ENCODE data around the gene CGB3. TPM values are rescaled to one million over a fixed set of nuclear protein-coding genes. Genes with fewer than 3 reads are reported as not detected.
"Not testable (repeated sequence)": the region's sequence is repeated elsewhere in the genome, so short reads cannot be mapped to it uniquely, and the experiment has no call there.

The CGB3 gene
- total and polyA plus RNA-seq, 10 donors: not detected

DNA sequence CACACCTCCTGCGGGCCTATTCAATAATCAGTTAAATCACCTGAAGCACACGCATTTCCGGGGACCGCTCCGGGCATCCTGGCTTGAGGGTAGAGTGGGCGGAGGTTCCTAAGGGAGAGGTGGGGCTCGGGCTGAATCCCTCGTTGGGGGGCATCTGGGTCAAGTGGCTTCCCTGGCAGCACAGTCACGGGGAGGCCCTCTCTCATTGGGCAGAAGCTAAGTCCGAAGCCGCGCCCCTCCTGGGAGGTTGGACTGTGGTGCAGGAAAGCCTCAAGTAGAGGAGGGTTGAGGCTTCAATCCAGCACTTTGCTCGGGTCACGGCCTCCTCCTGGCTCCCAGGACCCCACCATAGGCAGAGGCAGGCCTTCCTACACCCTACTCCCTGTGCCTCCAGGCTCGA lies 19.4 kb upstream of the CGB3 start, which contains the start of gene CGB5:
Gene CGB5, plus strand, starts transcription at position 301 of the 400 bp plus-strand sequence. CDS start 362 bp downstream, outside the sequence.
- 69 to 78% (median 73%) methylated on average over 6 to 15 of the region's 15 CpGs for WGBS, 5 donors

DNA sequence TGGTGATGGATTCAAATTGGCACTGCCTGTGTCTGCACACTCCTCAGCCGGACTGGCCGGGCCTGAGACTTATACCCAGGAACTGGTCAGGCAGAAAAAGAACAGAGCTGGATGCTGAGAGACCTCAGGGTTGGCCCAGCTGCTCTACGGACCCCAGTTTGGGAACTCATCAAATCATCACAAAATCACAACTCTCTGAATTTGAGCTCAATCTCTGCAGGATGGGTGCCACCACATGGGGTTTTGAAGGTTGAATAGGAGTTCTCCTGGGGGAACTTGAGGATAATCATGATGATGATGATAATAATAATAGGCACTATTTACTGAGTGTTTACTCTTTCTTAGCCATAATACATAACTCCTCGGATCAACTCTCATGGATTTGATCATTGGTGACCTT lies 18.5 kb upstream of the CGB3 start:
- intact Hi-C loops (cut with DNase I; ENCODE audit: low total_unique reads); H3K27ac ChIP-seq; H3K4me3 ChIP-seq; H3K9me3 ChIP-seq; H3K27me3 ChIP-seq (replicated peaks in 1 of 7); DNase-seq; H3K4me1 ChIP-seq; H3K36me3 ChIP-seq: not testable (repeated sequence)
- 82 to 96% (median 85%) methylated on average over 1 to 4 of the region's 4 CpGs for WGBS, 5 donors

More for the DNA sequence above, 19.4 kb upstream of the CGB3 start, which contains the start of gene CGB5:
- H3K36me3 ChIP-seq; H3K9me3 ChIP-seq; H3K27me3 ChIP-seq (replicated peaks in 1 of 7); H3K4me3 ChIP-seq; intact Hi-C loops (cut with DNase I; ENCODE audit: low total_unique reads); H3K4me1 ChIP-seq; DNase-seq; H3K27ac ChIP-seq: not testable (repeated sequence)

- DNase-seq: no peak
- no peak overlapping the region for H3K4me3 ChIP-seq
- intact Hi-C loops (cut with DNase I; ENCODE audit: low total_unique reads): no loop called here
- 80 to 92% (median 84%) methylated on average over 13 to 17 of the region's 17 CpGs for WGBS, 5 donors
- H3K27me3 ChIP-seq (replicated peaks in 1 of 7): no peaks in the 10 kb centered on the region
- TF ChIP-seq POLR2A (IDR thresholded peaks at IDR 0.05) (no peak), POLR2AphosphoS5 (IDR thresholded peaks at IDR 0.05) (no peak)
- TF ChIP-seq, protein P1, sequence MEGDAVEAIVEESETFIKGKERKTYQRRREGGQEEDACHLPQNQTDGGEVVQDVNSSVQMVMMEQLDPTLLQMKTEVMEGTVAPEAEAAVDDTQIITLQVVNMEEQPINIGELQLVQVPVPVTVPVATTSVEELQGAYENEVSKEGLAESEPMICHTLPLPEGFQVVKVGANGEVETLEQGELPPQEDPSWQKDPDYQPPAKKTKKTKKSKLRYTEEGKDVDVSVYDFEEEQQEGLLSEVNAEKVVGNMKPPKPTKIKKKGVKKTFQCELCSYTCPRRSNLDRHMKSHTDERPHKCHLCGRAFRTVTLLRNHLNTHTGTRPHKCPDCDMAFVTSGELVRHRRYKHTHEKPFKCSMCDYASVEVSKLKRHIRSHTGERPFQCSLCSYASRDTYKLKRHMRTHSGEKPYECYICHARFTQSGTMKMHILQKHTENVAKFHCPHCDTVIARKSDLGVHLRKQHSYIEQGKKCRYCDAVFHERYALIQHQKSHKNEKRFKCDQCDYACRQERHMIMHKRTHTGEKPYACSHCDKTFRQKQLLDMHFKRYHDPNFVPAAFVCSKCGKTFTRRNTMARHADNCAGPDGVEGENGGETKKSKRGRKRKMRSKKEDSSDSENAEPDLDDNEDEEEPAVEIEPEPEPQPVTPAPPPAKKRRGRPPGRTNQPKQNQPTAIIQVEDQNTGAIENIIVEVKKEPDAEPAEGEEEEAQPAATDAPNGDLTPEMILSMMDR (IDR thresholded peaks at IDR 0.05 in 8 of 11, conservative IDR thresholded peaks at IDR 0.05 in 3 of 11): no peak
- H3K4me1 ChIP-seq: no peaks in the 10 kb centered on the region
- no peaks in the 10 kb centered on the region for H3K9me3 ChIP-seq
- H3K36me3 ChIP-seq: no peaks in the 10 kb centered on the region
- H3K27ac ChIP-seq: no peak overlapping the region
Measured at GRCh38 chr19:49042177-49042576, 18.0 kb upstream of the CGB3 start.

DNA sequence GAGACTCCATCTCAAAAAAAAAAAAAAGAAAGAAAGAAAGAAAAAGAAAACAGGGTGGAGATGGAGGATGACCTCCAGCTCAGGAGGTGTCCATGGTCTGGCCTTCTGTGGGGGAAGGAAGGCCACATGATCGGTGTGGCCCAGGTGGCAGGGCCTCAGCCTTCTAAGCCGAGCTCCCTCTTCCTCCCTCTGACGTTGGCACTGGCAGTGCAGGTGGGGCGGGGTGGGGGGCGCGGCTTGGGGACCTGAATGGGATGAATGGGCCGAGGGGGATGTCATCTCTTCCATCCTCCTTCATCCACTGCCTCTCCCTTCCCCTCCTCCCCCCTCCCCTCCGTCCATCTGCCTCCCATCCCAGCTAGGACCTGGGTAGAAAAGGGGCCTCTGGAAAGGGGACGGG lies 15.6 kb upstream of the CGB3 start:
- H3K4me1 ChIP-seq; intact Hi-C loops (cut with DNase I; ENCODE audit: low total_unique reads): not testable (repeated sequence)

DNA sequence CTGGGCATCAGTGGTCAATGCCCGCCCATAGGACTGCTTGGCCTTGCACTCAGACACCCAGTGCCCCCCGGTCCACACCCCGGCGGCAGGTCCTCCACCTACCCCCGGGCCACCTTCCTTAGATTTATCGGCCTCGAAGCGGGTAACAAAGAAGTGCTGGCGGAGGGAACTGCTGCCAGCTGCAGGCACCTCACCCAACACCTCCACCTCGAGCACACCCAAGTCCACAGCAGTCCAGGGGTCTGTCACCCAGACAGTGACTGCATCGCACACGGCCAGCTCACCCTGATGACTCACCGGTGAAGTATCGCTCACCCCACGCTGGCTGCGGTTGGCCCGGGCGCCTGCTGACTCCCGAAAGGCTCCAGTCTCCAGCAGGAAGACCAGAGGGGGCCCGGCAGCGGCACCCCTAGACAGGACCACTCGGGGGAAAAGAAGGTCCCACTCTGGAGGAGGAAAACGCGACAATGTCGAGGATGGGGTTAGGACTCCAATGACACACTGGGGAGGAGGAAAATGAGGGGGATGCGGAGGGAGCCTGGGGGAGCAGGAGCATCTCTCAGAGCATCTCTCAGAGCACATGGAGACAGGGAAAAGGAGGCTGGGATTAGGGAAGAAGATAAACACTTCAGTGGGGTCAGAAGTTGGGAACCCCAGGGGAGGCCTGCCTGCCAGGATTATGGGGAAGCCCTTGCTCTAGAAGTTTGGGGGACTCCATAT lies 14.6 kb upstream of the CGB3 start:
- intact Hi-C loops (cut with DNase I; ENCODE audit: low total_unique reads); H3K27ac ChIP-seq; H3K36me3 ChIP-seq; H3K4me1 ChIP-seq; DNase-seq; H3K9me3 ChIP-seq; H3K27me3 ChIP-seq (replicated peaks in 1 of 7); H3K4me3 ChIP-seq: not testable (repeated sequence)
- 86 to 93% (median 88%) methylated on average over 15 to 26 of the region's 26 CpGs for WGBS, 5 donors

More for the DNA sequence above, 15.6 kb upstream of the CGB3 start:
- H3K9me3 ChIP-seq; H3K27ac ChIP-seq; H3K27me3 ChIP-seq (replicated peaks in 1 of 7); H3K36me3 ChIP-seq; DNase-seq; H3K4me3 ChIP-seq: not testable (repeated sequence)
- 51 to 70% (median 64%) methylated on average over 8 to 9 of the region's 9 CpGs for WGBS, 5 donors

DNA sequence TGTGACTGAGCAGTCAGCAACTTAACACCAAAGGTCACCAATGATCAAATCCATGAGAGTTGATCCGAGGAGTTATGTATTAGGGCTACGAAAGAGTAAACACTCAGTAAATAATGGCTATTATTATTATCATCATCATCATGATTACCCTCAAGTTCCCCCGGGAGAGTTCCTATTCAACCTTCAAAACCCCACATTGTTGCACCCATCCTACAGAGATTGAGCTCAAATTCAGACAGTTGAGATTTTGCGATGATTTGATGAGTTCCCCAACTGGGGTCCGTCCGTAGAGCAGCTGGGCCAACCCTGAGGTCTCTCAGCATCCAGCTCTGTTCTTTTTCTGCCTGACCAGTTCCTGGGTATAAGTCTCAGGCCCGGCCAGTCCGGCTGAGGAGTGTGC lies 14.0 kb upstream of the CGB3 start:
- H3K9me3 ChIP-seq; H3K4me3 ChIP-seq; intact Hi-C loops (cut with DNase I; ENCODE audit: low total_unique reads); H3K27ac ChIP-seq; H3K4me1 ChIP-seq; H3K27me3 ChIP-seq (replicated peaks in 1 of 7); DNase-seq; H3K36me3 ChIP-seq: not testable (repeated sequence)
- WGBS, 5 donors: 88 to 99% (median 93%) methylated on average over 5 to 8 of the region's 8 CpGs

DNA sequence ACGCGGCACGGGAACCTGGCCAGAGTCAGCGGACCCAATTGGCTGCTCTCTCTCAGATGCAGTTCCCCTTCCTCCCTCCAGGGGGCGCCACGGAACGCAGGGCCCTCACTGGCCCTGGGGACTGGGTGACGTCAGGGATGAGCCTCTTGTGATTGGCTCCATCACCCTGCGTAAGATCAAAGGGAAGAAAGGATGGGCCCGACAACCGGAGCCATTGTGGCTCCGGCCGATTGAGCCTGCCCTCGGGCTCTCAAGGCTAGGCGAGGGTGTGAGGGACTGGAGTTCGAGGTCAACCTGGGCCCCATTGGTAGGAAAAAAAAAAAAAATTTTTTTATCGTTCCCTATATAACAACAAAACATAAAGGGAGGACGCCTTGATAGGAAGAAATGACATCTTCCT lies 12.7 kb upstream of the CGB3 start, which contains the start of gene CGB1:
Gene CGB1, minus strand, starts transcription at position 81 of the 400 bp plus-strand sequence. CDS start 184 bp downstream, outside the sequence.
- H3K36me3 ChIP-seq; H3K27me3 ChIP-seq (replicated peaks in 1 of 7); H3K27ac ChIP-seq; DNase-seq; H3K4me1 ChIP-seq; H3K9me3 ChIP-seq; intact Hi-C loops (cut with DNase I; ENCODE audit: low total_unique reads); H3K4me3 ChIP-seq: not testable (repeated sequence)
- 50 to 67% (median 54%) methylated on average over 17 to 18 of the region's 18 CpGs for WGBS, 5 donors
- TF ChIP-seq, protein P1 (IDR thresholded peaks at IDR 0.05 in 8 of 11, conservative IDR thresholded peaks at IDR 0.05 in 3 of 11): peak in 4 of 11 experiments; percentile 11 to 47 (median 32)
